HL-60 (cell line): ENCODE results near the gene FSTL4.

Experiments
- POLR2AphosphoS5 ChIP-seq: IDR thresholded peaks from 2 replicates; pipeline ENCODE4 v1.6.1; 2012; ENCODE audit warnings: low read depth
- TF ChIP-seq, protein P1 (sequence below): IDR thresholded peaks from one replicate; pipeline ENCODE4 v1.5.1; 2011; ENCODE audit warnings: low read length, control low read depth, inconsistent platforms; ENCODE audit not compliant: insufficient read depth

DNA sequence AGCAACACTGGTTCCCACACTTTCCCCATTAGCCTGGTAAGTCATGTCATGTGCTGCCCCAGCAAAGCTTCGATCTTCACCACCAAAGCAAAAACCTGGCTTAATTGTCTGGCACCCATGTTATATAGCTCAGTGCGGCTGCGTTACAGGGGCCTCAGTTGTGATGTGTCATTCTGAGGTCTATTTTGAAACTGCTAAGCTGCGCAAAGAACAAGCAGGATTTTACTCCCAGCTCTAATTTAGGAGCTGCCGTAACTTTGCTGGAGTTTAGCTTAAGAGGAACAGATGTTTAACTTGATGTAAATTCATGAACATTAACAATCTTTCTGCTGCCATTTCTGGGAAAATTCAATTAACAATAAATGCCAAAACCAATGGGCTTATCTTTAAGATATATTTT lies 286.5 kb downstream of the FSTL4 start:
- TF ChIP-seq, protein P1, sequence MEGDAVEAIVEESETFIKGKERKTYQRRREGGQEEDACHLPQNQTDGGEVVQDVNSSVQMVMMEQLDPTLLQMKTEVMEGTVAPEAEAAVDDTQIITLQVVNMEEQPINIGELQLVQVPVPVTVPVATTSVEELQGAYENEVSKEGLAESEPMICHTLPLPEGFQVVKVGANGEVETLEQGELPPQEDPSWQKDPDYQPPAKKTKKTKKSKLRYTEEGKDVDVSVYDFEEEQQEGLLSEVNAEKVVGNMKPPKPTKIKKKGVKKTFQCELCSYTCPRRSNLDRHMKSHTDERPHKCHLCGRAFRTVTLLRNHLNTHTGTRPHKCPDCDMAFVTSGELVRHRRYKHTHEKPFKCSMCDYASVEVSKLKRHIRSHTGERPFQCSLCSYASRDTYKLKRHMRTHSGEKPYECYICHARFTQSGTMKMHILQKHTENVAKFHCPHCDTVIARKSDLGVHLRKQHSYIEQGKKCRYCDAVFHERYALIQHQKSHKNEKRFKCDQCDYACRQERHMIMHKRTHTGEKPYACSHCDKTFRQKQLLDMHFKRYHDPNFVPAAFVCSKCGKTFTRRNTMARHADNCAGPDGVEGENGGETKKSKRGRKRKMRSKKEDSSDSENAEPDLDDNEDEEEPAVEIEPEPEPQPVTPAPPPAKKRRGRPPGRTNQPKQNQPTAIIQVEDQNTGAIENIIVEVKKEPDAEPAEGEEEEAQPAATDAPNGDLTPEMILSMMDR: no peak
- TF ChIP-seq POLR2AphosphoS5: no peak
